Measurements from ENCODE around the gene SAXO1. TPM values are rescaled to one million over a fixed set of nuclear protein-coding genes. Genes with fewer than 3 reads are reported as not detected.
"Not testable (repeated sequence)": the region's sequence is repeated elsewhere in the genome, so short reads cannot be mapped to it uniquely, and the experiment has no call there.

The SAXO1 gene
- total and polyA plus RNA-seq, 5 experiments from 2014 or later: 0.10 to 0.46 (median 0.32) TPM; not detected in 1

- H3K36me3 Mint-ChIP-seq: no peaks in the 10 kb centered on the region
- POLR2A ChIA-PET: interaction anchor here (0.9 kb wide), 1 partner anchor 352 kb away, joined by 3 read pairs; the partner anchor contains the start of gene RPS6
- peaks cover 0 to 2% (median 0%) of the 10 kb centered on the region in 4 donors for H3K4me1 Mint-ChIP-seq
- no peak overlapping the region for H3K4me3 Mint-ChIP-seq
- no peak for ATAC-seq
- no peak for DNase-seq
- H3K9me3 Mint-ChIP-seq: no peaks in the 10 kb centered on the region
- peaks cover 6 to 13% (median 9%) of the 10 kb centered on the region in 5 donors for H3K27me3 Mint-ChIP-seq
- no peak overlapping the region for H3K27ac Mint-ChIP-seq
These were observed 5.2 kb downstream of the SAXO1 start for GRCh38 chr9:19027825-19028224.

- no peak overlapping the region for H3K27ac Mint-ChIP-seq
- H3K36me3 Mint-ChIP-seq: peaks cover 0 to 2% (median under 1%) of the 10 kb centered on the region in 3 donors
- no peak overlapping the region for H3K4me3 Mint-ChIP-seq
- no peak for DNase-seq
- H3K27me3 Mint-ChIP-seq: peaks cover 6 to 13% (median 9%) of the 10 kb centered on the region in 5 donors
- POLR2A ChIA-PET: no interaction called here
- ATAC-seq: no peak
- no peaks in the 10 kb centered on the region for H3K9me3 Mint-ChIP-seq
- H3K4me1 Mint-ChIP-seq: peaks cover 0 to 2% (median 0%) of the 10 kb centered on the region in 4 donors
These were observed 6.6 kb downstream of the SAXO1 start for GRCh38 chr9:19026375-19026774.

- H3K27ac Mint-ChIP-seq: no peak overlapping the region
- H3K9me3 Mint-ChIP-seq: no peaks in the 10 kb centered on the region
- POLR2A ChIA-PET: no interaction called here
- no peak overlapping the region for H3K4me3 Mint-ChIP-seq
- no peak for DNase-seq
- peaks cover 0 to 7% (median 4%) of the 10 kb centered on the region in 5 donors for H3K27me3 Mint-ChIP-seq
- H3K36me3 Mint-ChIP-seq: peaks cover 2 to 6% (median 2%) of the 10 kb centered on the region in 3 donors
- ATAC-seq: no peak
- no peaks in the 10 kb centered on the region for H3K4me1 Mint-ChIP-seq
These were observed 9.9 kb downstream of the SAXO1 start for GRCh38 chr9:19023078-19023477.

GRCh38 chr9:19022206-19022605 is 10.8 kb downstream of the SAXO1 start:
- H3K27me3 Mint-ChIP-seq: peaks cover 0 to 7% (median 4%) of the 10 kb centered on the region in 5 donors
- no peaks in the 10 kb centered on the region for H3K9me3 Mint-ChIP-seq
- H3K4me3 Mint-ChIP-seq: no peak overlapping the region
- ATAC-seq (no peak), DNase-seq (no peak)
- H3K4me1 Mint-ChIP-seq: no peaks in the 10 kb centered on the region
- peaks cover 2 to 6% (median 2%) of the 10 kb centered on the region in 3 donors for H3K36me3 Mint-ChIP-seq
- H3K27ac Mint-ChIP-seq: no peak overlapping the region
- POLR2A ChIA-PET: no interaction called here

- H3K4me3 Mint-ChIP-seq, POLR2A ChIA-PET, DNase-seq: not testable (repeated sequence)
These were observed 11.4 kb downstream of the SAXO1 start for GRCh38 chr9:19021649-19022048.

GRCh38 chr9:19020886-19021455 is 12.0 kb downstream of the SAXO1 start:
- Mint-ChIP-seq H3K4me3 (no peak overlapping the region), H3K9me3 (no peaks in the 10 kb centered on the region), H3K27me3 (peaks cover 0 to 5% (median 2%) of the 10 kb centered on the region in 5 donors), H3K27ac (peak overlapping the region in 1 of 10 donors; percentile 47), H3K4me1 (no peaks in the 10 kb centered on the region), H3K36me3 (peaks cover 2 to 6% (median 2%) of the 10 kb centered on the region in 3 donors)
- ATAC-seq (no peak), DNase-seq (no peak)
- POLR2A ChIA-PET: no interaction called here

More at GRCh38 chr9:19021649-19022048, 11.4 kb downstream of the SAXO1 start:
- H3K9me3 Mint-ChIP-seq, ATAC-seq, H3K27me3 Mint-ChIP-seq, H3K36me3 Mint-ChIP-seq, H3K4me1 Mint-ChIP-seq, H3K27ac Mint-ChIP-seq: not testable (repeated sequence)

GRCh38 chr9:19018201-19018600 is 14.8 kb downstream of the SAXO1 start:
- no peaks in the 10 kb centered on the region for H3K27me3 Mint-ChIP-seq
- POLR2A ChIA-PET: interaction anchor here (0.5 kb wide), 1 partner anchor 27 kb away, joined by 3 read pairs; no protein-coding TSS in a partner anchor
- H3K4me1 Mint-ChIP-seq: no peaks in the 10 kb centered on the region
- H3K27ac Mint-ChIP-seq: no peak overlapping the region
- ATAC-seq: no peak
- DNase-seq: no peak
- no peak overlapping the region for H3K4me3 Mint-ChIP-seq
- H3K36me3 Mint-ChIP-seq: peaks cover 2 to 6% (median 2%) of the 10 kb centered on the region in 3 donors
- H3K9me3 Mint-ChIP-seq: no peaks in the 10 kb centered on the region

GRCh38 chr9:19009391-19009965 is 23.5 kb downstream of the SAXO1 start:
- ATAC-seq: no peak
- no peaks in the 10 kb centered on the region for H3K4me1 Mint-ChIP-seq

GRCh38 chr9:19000133-19000532 is 32.9 kb downstream of the SAXO1 start:
- Mint-ChIP-seq H3K9me3 (peaks cover 0 to 37% (median 13%) of the 10 kb centered on the region in 9 donors), H3K4me1 (no peaks in the 10 kb centered on the region), H3K36me3 (peaks cover 2 to 15% (median 10%) of the 10 kb centered on the region in 3 donors), H3K27me3 (peaks cover 0 to 7% (median 2%) of the 10 kb centered on the region in 5 donors), H3K4me3 (no peak overlapping the region), H3K27ac (no peak overlapping the region)
- POLR2A ChIA-PET: no interaction called here
- ATAC-seq (no peak), DNase-seq (peak in 1 of 10 donors; percentile 62)

More at GRCh38 chr9:19009391-19009965, 23.5 kb downstream of the SAXO1 start:
- Mint-ChIP-seq H3K27me3 (peaks cover 0 to 6% (median 0%) of the 10 kb centered on the region in 5 donors), H3K9me3 (no peaks in the 10 kb centered on the region), H3K4me3 (no peak overlapping the region), H3K36me3 (peaks cover 0 to 2% (median 0%) of the 10 kb centered on the region in 3 donors), H3K27ac (no peak overlapping the region)
- DNase-seq: no peak
- POLR2A ChIA-PET: interaction anchor here (0.7 kb wide), 1 partner anchor 242 kb away, joined by 3 read pairs; no protein-coding TSS in a partner anchor

- H3K4me1 Mint-ChIP-seq: no peaks in the 10 kb centered on the region
- ATAC-seq (no peak), DNase-seq (no peak)
- H3K9me3 Mint-ChIP-seq: peaks cover 0 to 36% (median 13%) of the 10 kb centered on the region in 9 donors
- no peak overlapping the region for H3K27ac Mint-ChIP-seq
- H3K27me3 Mint-ChIP-seq: peaks cover 0 to 7% (median 2%) of the 10 kb centered on the region in 5 donors
- H3K4me3 Mint-ChIP-seq: no peak overlapping the region
- H3K36me3 Mint-ChIP-seq: peaks cover 2 to 15% (median 10%) of the 10 kb centered on the region in 3 donors
- POLR2A ChIA-PET: no interaction called here
These were observed 33.7 kb downstream of the SAXO1 start for GRCh38 chr9:18999173-18999785.

GRCh38 chr9:18997151-18997550 is 35.9 kb downstream of the SAXO1 start:
- H3K36me3 Mint-ChIP-seq: peaks cover 2 to 12% (median 10%) of the 10 kb centered on the region in 3 donors
- DNase-seq (no peak), ATAC-seq (no peak)
- H3K4me3 Mint-ChIP-seq: no peak overlapping the region
- peaks cover 0 to 26% (median 13%) of the 10 kb centered on the region in 9 donors for H3K9me3 Mint-ChIP-seq
- H3K4me1 Mint-ChIP-seq: no peaks in the 10 kb centered on the region
- no peak overlapping the region for H3K27ac Mint-ChIP-seq
- POLR2A ChIA-PET: no interaction called here
- peaks cover 0 to 4% (median 2%) of the 10 kb centered on the region in 5 donors for H3K27me3 Mint-ChIP-seq

- Mint-ChIP-seq H3K4me1 (no peaks in the 10 kb centered on the region), H3K36me3 (peaks cover 2 to 12% (median 10%) of the 10 kb centered on the region in 3 donors), H3K27me3 (peaks cover 0 to 4% (median 0%) of the 10 kb centered on the region in 5 donors), H3K27ac (no peak overlapping the region), H3K9me3 (peaks cover 0 to 22% (median 10%) of the 10 kb centered on the region in 9 donors), H3K4me3 (no peak overlapping the region)
- no peak for ATAC-seq
- no peak for DNase-seq
- POLR2A ChIA-PET: no interaction called here
These were observed 36.8 kb downstream of the SAXO1 start for GRCh38 chr9:18996211-18996610.
